ENCODE results near the gene ASF1B. TPM values are rescaled to one million over a fixed set of nuclear protein-coding genes. Genes with fewer than 3 reads are reported as not detected.

ASF1B gene
- total RNA-seq, 1 donor from 2014 or later, result 2.8 TPM

DNA sequence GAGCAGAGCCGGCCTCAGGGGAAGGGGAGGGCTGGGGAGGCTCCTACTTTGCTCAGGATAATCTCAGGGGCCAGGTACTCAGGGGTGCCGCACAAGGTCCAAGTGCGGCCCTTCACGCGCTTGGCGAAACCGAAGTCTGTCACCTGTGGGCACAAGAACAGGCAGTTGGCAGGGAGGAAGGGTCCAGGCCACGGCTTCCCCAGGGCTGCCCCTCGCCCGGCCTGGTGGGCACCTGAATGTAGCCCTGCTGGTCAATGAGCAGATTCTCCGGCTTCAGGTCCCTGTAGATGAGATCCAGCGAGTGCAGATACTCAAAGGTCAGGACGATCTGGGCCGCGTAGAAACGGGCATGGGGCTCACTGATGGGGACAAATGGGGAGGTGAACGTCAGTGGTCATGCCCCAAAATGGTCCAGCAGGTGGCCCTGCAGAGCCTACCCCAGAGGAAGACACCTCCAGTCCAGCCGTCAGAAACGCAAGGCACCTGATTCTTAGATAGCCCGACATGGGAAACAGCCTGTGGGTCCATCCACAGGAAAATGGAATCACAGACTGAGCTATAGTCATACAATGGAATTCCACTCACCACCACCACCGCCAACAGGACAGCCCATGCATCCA, 38.7 kb downstream of the ASF1B start:
- Mint-ChIP-seq H3K36me3 (ENCODE audit: low read depth) (peaks cover 16% of the 10 kb centered on the region), H3K27me3 (ENCODE audit: low read depth) (no peaks in the 10 kb centered on the region), H3K4me3 (ENCODE audit: unreplicated experiment) (no peak overlapping the region), H3K4me1 (ENCODE audit: low read depth) (no peaks in the 10 kb centered on the region), H3K27ac (ENCODE audit: unreplicated experiment) (no peak overlapping the region), H3K9me3 (ENCODE audit: low read depth) (peaks cover 8% of the 10 kb centered on the region)
- DNase-seq (ENCODE audit: low spot score), result no peak
- TF ChIP-seq CTCF (IDR thresholded peaks at IDR 0.05), result peak; percentile 37

GRCh38 chr19:14096272-14096992, 40.0 kb downstream of the ASF1B start:
- Mint-ChIP-seq H3K4me1 (ENCODE audit: low read depth) (peaks cover 8% of the 10 kb centered on the region), H3K27me3 (ENCODE audit: low read depth) (no peaks in the 10 kb centered on the region), H3K9me3 (ENCODE audit: low read depth) (peaks cover 8% of the 10 kb centered on the region), H3K36me3 (ENCODE audit: low read depth) (peaks cover 14% of the 10 kb centered on the region), H3K4me3 (ENCODE audit: unreplicated experiment) (no peak overlapping the region), H3K27ac (ENCODE audit: unreplicated experiment) (no peak overlapping the region)
- no peak for DNase-seq (ENCODE audit: low spot score)
- TF ChIP-seq CTCF (IDR thresholded peaks at IDR 0.05), result peak; percentile 29

DNA sequence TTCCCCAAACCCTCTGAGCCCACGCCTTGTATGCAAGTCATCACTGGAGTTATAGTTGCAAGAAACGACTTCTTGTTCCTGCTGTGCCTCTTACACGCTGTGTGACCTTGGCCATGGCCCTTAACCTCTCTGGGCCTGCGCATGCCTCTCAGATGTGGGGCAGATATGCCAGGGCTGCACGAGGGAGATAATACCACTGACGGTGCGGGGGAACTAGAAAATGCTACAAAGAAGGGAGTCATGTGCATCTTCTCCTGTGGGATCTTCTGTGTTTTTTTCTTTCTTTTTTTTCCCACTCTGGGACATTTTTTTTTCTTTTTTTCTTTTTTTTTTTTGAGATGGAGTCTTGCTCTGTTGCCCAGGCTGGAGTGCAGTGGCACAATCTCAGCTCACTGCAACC, 41.5 kb downstream of the ASF1B start:
- Mint-ChIP-seq H3K4me3 (ENCODE audit: unreplicated experiment) (no peak overlapping the region), H3K9me3 (ENCODE audit: low read depth) (peaks cover 8% of the 10 kb centered on the region), H3K36me3 (ENCODE audit: low read depth) (peaks cover 10% of the 10 kb centered on the region), H3K27ac (ENCODE audit: unreplicated experiment) (no peak overlapping the region), H3K4me1 (ENCODE audit: low read depth) (peaks cover 10% of the 10 kb centered on the region), H3K27me3 (ENCODE audit: low read depth) (no peaks in the 10 kb centered on the region)
- TF ChIP-seq CTCF (IDR thresholded peaks at IDR 0.05), result no peak
- DNase-seq (ENCODE audit: low spot score), result no peak

- Mint-ChIP-seq H3K27ac (ENCODE audit: unreplicated experiment) (no peak overlapping the region), H3K4me1 (ENCODE audit: low read depth) (peaks cover 16% of the 10 kb centered on the region), H3K9me3 (ENCODE audit: low read depth) (peaks cover 8% of the 10 kb centered on the region), H3K36me3 (ENCODE audit: low read depth) (peaks cover 14% of the 10 kb centered on the region), H3K4me3 (ENCODE audit: unreplicated experiment) (no peak overlapping the region), H3K27me3 (ENCODE audit: low read depth) (no peaks in the 10 kb centered on the region)
- DNase-seq (ENCODE audit: low spot score), result no peak
- TF ChIP-seq CTCF (IDR thresholded peaks at IDR 0.05), result no peak
Observed at GRCh38 chr19:14093117-14093823, 43.1 kb downstream of the ASF1B start.

DNA sequence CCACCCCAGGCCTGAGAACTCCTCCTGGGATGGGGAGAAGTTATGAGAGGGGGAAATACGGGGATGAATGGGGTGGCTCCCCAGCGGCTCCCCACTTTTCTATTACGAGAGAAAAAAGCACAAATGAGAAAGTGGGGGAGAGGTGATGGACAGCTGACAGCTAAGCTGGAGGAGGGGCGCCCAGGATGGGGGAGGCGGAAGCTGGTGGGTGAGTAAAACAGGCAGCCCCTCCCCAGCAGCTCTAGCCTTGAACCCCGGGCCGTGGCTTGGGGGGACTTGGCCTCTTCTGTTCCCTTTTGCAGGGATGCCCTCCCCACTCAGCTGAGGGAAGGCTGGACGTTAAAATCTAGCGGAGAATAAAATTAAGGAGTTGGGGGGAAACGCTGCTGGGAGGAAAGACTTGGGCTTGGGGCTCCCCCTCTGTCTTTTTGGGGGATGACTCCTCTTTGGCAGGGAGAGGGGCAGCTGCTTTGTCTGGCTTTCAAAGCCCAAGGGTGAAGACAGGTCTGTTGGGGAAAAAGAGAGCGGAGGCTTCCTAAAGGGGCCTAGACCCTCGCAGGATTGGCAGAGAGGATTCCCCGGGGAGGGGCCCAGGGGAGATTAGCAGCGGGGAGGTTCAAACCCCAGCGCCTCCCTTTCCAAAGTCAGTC, 44.5 kb downstream of the ASF1B start:
- Mint-ChIP-seq H3K4me1 (ENCODE audit: low read depth) (peaks cover 19% of the 10 kb centered on the region), H3K9me3 (ENCODE audit: low read depth) (peaks cover 8% of the 10 kb centered on the region), H3K27ac (ENCODE audit: unreplicated experiment) (peak overlapping the region; percentile 98), H3K36me3 (ENCODE audit: low read depth) (peaks cover 14% of the 10 kb centered on the region), H3K27me3 (ENCODE audit: low read depth) (no peaks in the 10 kb centered on the region), H3K4me3 (ENCODE audit: unreplicated experiment) (peak overlapping the region; percentile 95)
- DNase-seq (ENCODE audit: low spot score), result no peak
- TF ChIP-seq CTCF (IDR thresholded peaks at IDR 0.05), result no peak
